IMR-90 (cell line): ENCODE results near the gene MTX2. TPM values are rescaled to one million over a fixed set of nuclear protein-coding genes. Genes with fewer than 3 reads are reported as not detected.

Source experiments
- ATAC-seq: fragments of 200-7000 bp; cut with Tn5 transposase; 2 replicates; pipeline ENCODE4 v1.9.1; 2020; ENCODE audit warnings: low read depth, mild to moderate bottlenecking, moderate library complexity
- BruUV-seq: library from RNA; stranded (reverse); fragments of 400-500 nt; replicated peaks from 2 replicates; lab custom pipeline; 2021; lab: Mats Ljungman, UMichigan
- CTCF ChIA-PET: fragments of 300-600 bp; formaldehyde crosslinking; extraction: SDS; loops from one replicate; lab custom pipeline; 2021; ENCODE audit warnings: antibody characterized with exemption; lab: Yijun Ruan, JAX
- POLR2A ChIA-PET: fragments of 300-600 bp; sonication (Branson Sonifier 250); formaldehyde crosslinking; loops from one replicate; lab custom pipeline; 2022; ENCODE audit warnings: antibody characterized with exemption; ENCODE audit not compliant: unreplicated experiment; lab: Charles Lee
- DNase-seq: peaks from one replicate; pipeline ENCODE4 v3.0.0; 2013
- H2AFZ ChIP-seq: replicated peaks from 2 replicates; pipeline ENCODE3; 2013; ENCODE audit warnings: low read length, mild to moderate bottlenecking; ENCODE audit not compliant: poor library complexity
- H2AK5ac ChIP-seq: 2 replicates; pipeline ENCODE4 v1.6.1; 2013; ENCODE audit warnings: low read depth, low read length, inconsistent platforms
- H2AK9ac ChIP-seq: replicated peaks from 2 replicates; pipeline ENCODE3; 2013; ENCODE audit warnings: mild to moderate bottlenecking, low read depth, low read length, moderate library complexity; ENCODE audit not compliant: poor library complexity
- H2BK120ac ChIP-seq: 2 replicates; pipeline ENCODE4 v1.6.1; 2013; ENCODE audit warnings: low read depth, low read length, inconsistent platforms
- H2BK15ac ChIP-seq: 3 replicates; pipeline ENCODE4 v1.6.1; 2013; ENCODE audit warnings: low read depth, low read length, inconsistent platforms
- H2BK20ac ChIP-seq: 2 replicates; pipeline ENCODE4 v1.6.1; 2013; ENCODE audit warnings: low read depth, mild to moderate bottlenecking, inconsistent platforms, low read length, moderate library complexity
- H2BK5ac ChIP-seq: 2 replicates; pipeline ENCODE4 v1.6.1; 2013; ENCODE audit warnings: mild to moderate bottlenecking, low read depth, low read length, inconsistent platforms; ENCODE audit not compliant: poor library complexity, severe bottlenecking
- H3K14ac ChIP-seq: replicated peaks from 2 replicates; pipeline ENCODE4 v1.6.1; 2013; ENCODE audit warnings: low read depth, low read length, inconsistent platforms
- H3K18ac ChIP-seq: 2 replicates; pipeline ENCODE4 v1.6.1; 2013; ENCODE audit warnings: low read depth, low read length, control low read depth
- H3K23ac ChIP-seq: 2 replicates; pipeline ENCODE4 v1.6.1; 2013; ENCODE audit warnings: low read depth, low read length, inconsistent platforms
- H3K27ac ChIP-seq: 2 replicates; pipeline ENCODE4 v1.5.1; 2013; ENCODE audit warnings: mild to moderate bottlenecking, control low read depth, low read length; ENCODE audit not compliant: insufficient read depth
- H3K27me3 ChIP-seq: 2 replicates; pipeline ENCODE4 v1.6.1; 2013; ENCODE audit warnings: low read length; ENCODE audit not compliant: control insufficient read depth, insufficient read depth
- H3K36me3 ChIP-seq: 2 replicates; pipeline ENCODE4 v1.6.1; 2013; ENCODE audit warnings: low read length, mixed read lengths; ENCODE audit not compliant: control insufficient read depth, insufficient read depth
- H3K4ac ChIP-seq: 2 replicates; pipeline ENCODE4 v1.6.1; 2013; ENCODE audit warnings: low read depth, low read length, inconsistent platforms
- H3K4me1 ChIP-seq: 2 replicates; pipeline ENCODE4 v1.6.1; 2013; ENCODE audit warnings: low read length, mixed read lengths; ENCODE audit not compliant: control insufficient read depth, insufficient read depth
- H3K4me2 ChIP-seq: 2 replicates; pipeline ENCODE4 v1.6.1; 2013; ENCODE audit warnings: low read depth, mild to moderate bottlenecking, control low read depth, low read length, moderate library complexity
- H3K4me3 ChIP-seq: 2 replicates; pipeline ENCODE4 v1.5.1; 2013; ENCODE audit warnings: low read depth, mild to moderate bottlenecking, control low read depth, low read length, moderate library complexity; ENCODE audit not compliant: insufficient read depth
- H3K56ac ChIP-seq: 2 replicates; pipeline ENCODE4 v1.6.1; 2013; ENCODE audit warnings: low read length, inconsistent platforms; ENCODE audit not compliant: insufficient read depth; ENCODE audit errors: extremely low read depth
- H3K79me1 ChIP-seq, 2 experiments: 2 replicates each; pipeline ENCODE4 v1.6.1; 2013; ENCODE audit warnings: low read length in 2 of 2, inconsistent platforms in 1 of 2, low read depth in 1 of 2
- H3K9ac ChIP-seq: 2 replicates; pipeline ENCODE4 v1.6.1; 2013; ENCODE audit warnings: low read depth, low read length, control low read depth
- H3K9me1 ChIP-seq: 2 replicates; pipeline ENCODE4 v1.6.1; 2013; ENCODE audit warnings: low read length, inconsistent platforms; ENCODE audit not compliant: insufficient read depth
- H3K9me3 ChIP-seq: 2 replicates; pipeline ENCODE4 v1.6.1; 2013; ENCODE audit warnings: low read length; ENCODE audit not compliant: control insufficient read depth, insufficient read depth
- H4K20me1 ChIP-seq: 2 replicates; pipeline ENCODE4 v1.6.1; 2013; ENCODE audit warnings: low read length, inconsistent platforms; ENCODE audit not compliant: insufficient read depth
- H4K5ac ChIP-seq: 2 replicates; pipeline ENCODE4 v1.6.1; 2013; ENCODE audit warnings: mild to moderate bottlenecking, low read depth, low read length, control low read depth
- H4K8ac ChIP-seq, 2 experiments: 2 replicates each; pipeline ENCODE4 v1.6.1; 2013; ENCODE audit warnings: low read depth in 2 of 2, low read length in 2 of 2, control low read depth in 1 of 2, inconsistent platforms in 1 of 2
- H4K91ac ChIP-seq: 2 replicates; pipeline ENCODE4 v1.6.1; 2013; ENCODE audit warnings: low read depth, low read length, inconsistent platforms; ENCODE audit not compliant: insufficient read depth
- CEBPB ChIP-seq: IDR thresholded peaks from 2 replicates; pipeline ENCODE4 v1.6.1; 2012; ENCODE audit warnings: low read depth, low read length, improper control_type of control experiment
- CTCF ChIP-seq: conservative IDR thresholded peaks from 2 replicates; pipeline ENCODE4 v1.5.1; 2012; ENCODE audit warnings: mild to moderate bottlenecking, low read depth, low read length, improper control_type of control experiment
- FOS ChIP-seq: fragments of 150-350 bp; IDR thresholded peaks from 2 replicates; pipeline ENCODE4 v1.6.1; 2016; ENCODE audit warnings: low read depth, low read length
- MAFK ChIP-seq: IDR thresholded peaks from 2 replicates; pipeline ENCODE4 v1.6.1; 2012; ENCODE audit warnings: low read depth, low read length, improper control_type of control experiment
- MXI1 ChIP-seq: IDR thresholded peaks from 2 replicates; pipeline ENCODE4 v1.6.1; 2012; ENCODE audit warnings: low read depth, mild to moderate bottlenecking, low read length, moderate library complexity, borderline replicate concordance
- NFE2L2 ChIP-seq: fragments of 150-350 bp; IDR thresholded peaks from 2 replicates; pipeline ENCODE4 v1.6.1; 2016; ENCODE audit warnings: low read depth, mild to moderate bottlenecking, low read length
- RFX5 ChIP-seq: IDR thresholded peaks from 2 replicates; pipeline ENCODE4 v1.8.0; 2012; ENCODE audit warnings: low read depth, mild to moderate bottlenecking, low read length, moderate library complexity
- SMC3 ChIP-seq: fragments of 150-350 bp; IDR thresholded peaks from 2 replicates; pipeline ENCODE4 v1.6.1; 2016; ENCODE audit warnings: low read depth, mild to moderate bottlenecking, antibody characterized with exemption, low read length, moderate library complexity
- USF2 ChIP-seq: fragments of 150-350 bp; IDR thresholded peaks from 2 replicates; pipeline ENCODE4 v1.6.1; 2017; ENCODE audit warnings: mild to moderate bottlenecking, antibody characterized with exemption, low read length, low read depth
- WGBS, 2 experiments: methylation state at CpG; one replicate each; pipeline versions ENCODE4 v1.1.5 to v1.1.7; 2013; ENCODE audit warnings: missing lambda C conversion rate in 2 of 2; ENCODE audit not compliant: insufficient read length in 1 of 2; ENCODE audit errors: extremely low coverage in 2 of 2; 5-methylcytosine and 5-hydroxymethylcytosine counted together
- dilution Hi-C: fragments of 300-500 bp; cut with HindIII; formaldehyde crosslinking; loops from one replicate; pipeline ENCODE4 v1.14.3; 2018; ENCODE audit warnings: low sequenced_read_pairs; ENCODE audit not compliant: unreplicated experiment
- in situ Hi-C: fragments of 300-500 bp; cut with MboI; formaldehyde crosslinking; loops from 3 replicates; pipeline ENCODE4 v1.14.3; 2019; ENCODE audit warnings: low sequenced_read_pairs, inconsistent platforms, mixed read lengths
- intact Hi-C: fragments of 100-400 bp; cut with micrococcal nuclease; formaldehyde crosslinking; loops from 2 replicates; pipeline ENCODE4 v1.10.0; 2022
- polyA plus RNA-seq, 3 experiments: library from polyadenylated mRNA; depleted of rRNA; stranded (reverse); fragments of >200 nt; gene quantifications; 2 replicates each; pipeline ENCODE4 v1.2.3, GENCODE V29; 2012; ENCODE audit warnings: low replicate concordance in 1 of 3
- total RNA-seq: library from RNA; depleted of rRNA; stranded (reverse); fragments of >200 nt; gene quantifications from 2 replicates; pipeline ENCODE4 v1.2.3, GENCODE V29; 2012

The MTX2 gene
- total and polyA plus RNA-seq, 2 of the 4 experiments (the other 2 are of a cell fraction) = 24.9 to 37.8 TPM

- no peak overlapping the region for H2AFZ ChIP-seq
- H3K9me1 ChIP-seq = peaks cover 4% of the 10 kb centered on the region; the same call in 1 of the 2 replicates
- no peaks in the 10 kb centered on the region for H3K4me1 ChIP-seq
- intact Hi-C loops = no loop called here
- H2AK5ac ChIP-seq = no peak overlapping the region
- no peak overlapping the region for H4K91ac ChIP-seq
- H2BK5ac ChIP-seq = no peak overlapping the region
- TF ChIP-seq SMC3 = no peak
- TF ChIP-seq FOS = no peak
- TF ChIP-seq MAFK = no peak
- no peak for TF ChIP-seq MXI1
- TF ChIP-seq USF2 = no peak
- no peak for TF ChIP-seq NFE2L2
- TF ChIP-seq RFX5 = no peak
- TF ChIP-seq CTCF = no peak
- no peak for TF ChIP-seq CEBPB
- no TSS peak for BruUV-seq
- in situ Hi-C loops = no loop called here
- no peak overlapping the region for H2BK120ac ChIP-seq
- H2BK20ac ChIP-seq = no peak overlapping the region
- ATAC-seq = no peak
- no peaks in the 10 kb centered on the region for H3K27me3 ChIP-seq
- H3K23ac ChIP-seq = no peak overlapping the region
- no peaks in the 10 kb centered on the region for H4K20me1 ChIP-seq
- H3K4me3 ChIP-seq = no peak overlapping the region
- H3K56ac ChIP-seq = no peak overlapping the region
- POLR2A ChIA-PET = no interaction called here
- H2BK15ac ChIP-seq = no peak overlapping the region
- CTCF ChIA-PET = no interaction called here
- DNase-seq = no peak
- no peak overlapping the region for H4K8ac ChIP-seq
- no peak overlapping the region for H3K27ac ChIP-seq
- no peak overlapping the region for H2AK9ac ChIP-seq
- no peaks in the 10 kb centered on the region for H3K36me3 ChIP-seq
- no peak overlapping the region for H3K4ac ChIP-seq
- no peaks in the 10 kb centered on the region for H3K9me3 ChIP-seq
- no peak overlapping the region for H4K5ac ChIP-seq
- H3K79me1 ChIP-seq = peaks cover 0 to 20% of the 10 kb centered on the region in 2 experiments
- WGBS, 2 experiments = no CpG with 5 or more reads among the region's 3 CpGs
- no peak overlapping the region for H3K14ac ChIP-seq
- dilution Hi-C loops = no loop called here
- no peak overlapping the region for H3K4me2 ChIP-seq
- no peak overlapping the region for H3K9ac ChIP-seq
- H3K18ac ChIP-seq = no peak overlapping the region
Measured at GRCh38 chr2:176293334-176293733, 24.1 kb downstream of the MTX2 start.
